Ascending aorta (tissue), 2 donors: ENCODE data around the gene XXYLT1. TPM values are rescaled to one million over a fixed set of nuclear protein-coding genes. Genes with fewer than 3 reads are reported as not detected.

Experiments
- DNase-seq, 2 donors: peaks; one replicate each; pipeline ENCODE4 v3.0.0-alpha.2; 2019; ENCODE audit warnings: low spot score in 2 of 2
- H3K27ac ChIP-seq, 2 donors: fragments of 200-600 bp; sonication (generic); one replicate each; pipeline ENCODE4 v1.5.1; 2016 to 2017; ENCODE audit warnings: mild to moderate bottlenecking in 1 of 2
- H3K27me3 ChIP-seq: fragments of 200-600 bp; sonication (generic); one replicate; pipeline ENCODE4 v1.5.1; 2017
- H3K36me3 ChIP-seq, 2 donors: fragments of 200-600 bp; sonication (generic); one replicate each; pipeline ENCODE4 v1.5.1; 2016
- H3K4me1 ChIP-seq, 2 donors: fragments of 200-600 bp; sonication (generic); one replicate each; pipeline ENCODE4 v1.5.1; 2016 to 2017; ENCODE audit warnings: mild to moderate bottlenecking in 1 of 2
- H3K4me3 ChIP-seq, 2 donors: fragments of 200-600 bp; sonication (generic); one replicate each; pipeline ENCODE4 v1.5.1; 2016 to 2017; ENCODE audit warnings: mild to moderate bottlenecking in 1 of 2
- H3K9me3 ChIP-seq, 2 donors: fragments of 200-600 bp; sonication (generic); one replicate each; pipeline ENCODE4 v1.5.1; 2016
- CTCF ChIP-seq, 3 experiments: fragments of 200-600 bp in 2 of 3; fragments of 450-650 bp in 1 of 3; sonication (generic) in 2 of 3; IDR thresholded peaks; one replicate each; pipeline ENCODE4 v1.5.1; 2016 to 2019; ENCODE audit warnings: antibody characterized with exemption in 3 of 3, mild to moderate bottlenecking in 1 of 3, moderate library complexity in 1 of 3
- intact Hi-C: fragments of 100-400 bp; cut with DNase I; formaldehyde crosslinking; loops from one replicate; pipeline ENCODE4 v1.15.1; 2023
- total RNA-seq: library from RNA; depleted of rRNA; stranded (reverse); fragments of >200 nt; gene quantifications from one replicate; pipeline ENCODE4 v1.1.0, GENCODE V29; 2016

XXYLT1 gene
- total RNA-seq, 1 donor from 2014 or later: 41.0 TPM

GRCh38 chr3:195155570-195156241 is 115.3 kb downstream of the XXYLT1 start:
- intact Hi-C loops: no loop called here
- no peak for DNase-seq
- Histone ChIP-seq H3K27ac (no peak overlapping the region), H3K4me3 (no peak overlapping the region), H3K4me1 (peaks cover 4 to 19% of the 10 kb centered on the region in 2 donors), H3K36me3 (no peaks in the 10 kb centered on the region), H3K27me3 (no peaks in the 10 kb centered on the region), H3K9me3 (no peaks in the 10 kb centered on the region)
- TF ChIP-seq CTCF (IDR thresholded peaks at IDR 0.05): no peak

- Histone ChIP-seq H3K4me3 (no peak overlapping the region), H3K36me3 (no peaks in the 10 kb centered on the region), H3K9me3 (no peaks in the 10 kb centered on the region), H3K4me1 (peaks cover 4 to 16% of the 10 kb centered on the region in 2 donors), H3K27me3 (no peaks in the 10 kb centered on the region), H3K27ac (peak overlapping the region; percentile 45 to 57)
- peak; percentile 21 to 83 for DNase-seq
- no peak for TF ChIP-seq CTCF (IDR thresholded peaks at IDR 0.05)
- intact Hi-C loops: loop anchor here (5.0 kb wide), 1 partner anchor 82 kb away; no protein-coding TSS in a partner anchor
Observed at GRCh38 chr3:195154793-195155535, 116.0 kb downstream of the XXYLT1 start.

DNA sequence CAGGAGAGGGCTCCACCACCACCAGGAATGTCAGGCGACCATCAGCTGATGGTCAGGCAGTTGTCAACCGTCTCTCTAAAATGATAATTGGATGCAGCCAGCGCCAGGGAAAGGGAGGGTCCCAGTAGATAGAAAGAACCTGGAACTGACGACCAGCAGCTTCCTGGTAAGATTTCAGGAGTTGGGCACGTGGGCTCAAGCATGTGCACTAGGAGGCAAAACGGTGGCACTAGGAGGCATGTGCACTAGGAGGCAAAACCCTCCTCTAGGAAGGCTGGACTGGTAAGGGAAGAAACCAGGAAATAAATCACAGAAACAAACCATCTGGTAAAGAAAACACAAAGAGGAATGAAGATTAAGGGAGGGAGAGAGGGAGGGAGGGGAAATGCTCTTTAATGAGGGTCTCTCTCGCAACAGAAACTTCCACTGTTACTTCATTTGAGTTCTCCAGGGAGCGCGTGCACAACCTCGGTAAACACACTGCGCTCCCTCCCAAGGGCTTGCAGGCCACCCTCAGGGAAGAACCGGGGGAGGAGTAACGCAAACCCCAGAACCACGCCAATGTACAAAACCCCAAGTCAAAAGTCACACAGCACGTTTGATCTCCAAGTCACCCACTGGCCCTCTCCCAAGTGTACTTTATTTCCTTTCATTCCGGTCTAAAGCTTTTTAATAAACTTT is 116.7 kb downstream of the XXYLT1 start:
- DNase-seq: no peak
- Histone ChIP-seq H3K36me3 (no peaks in the 10 kb centered on the region), H3K9me3 (no peaks in the 10 kb centered on the region), H3K27me3 (no peaks in the 10 kb centered on the region), H3K27ac (peak overlapping the region; percentile 45 to 57), H3K4me1 (peaks cover 4 to 16% of the 10 kb centered on the region in 2 donors), H3K4me3 (no peak overlapping the region)
- no peak for TF ChIP-seq CTCF (IDR thresholded peaks at IDR 0.05)
- intact Hi-C loops: loop anchor here (5.0 kb wide), 1 partner anchor 83 kb away; no protein-coding TSS in a partner anchor

GRCh38 chr3:195153653-195154052 is 117.3 kb downstream of the XXYLT1 start:
- H3K4me3 ChIP-seq: no peak overlapping the region
- no peak for DNase-seq
- H3K27me3 ChIP-seq: no peaks in the 10 kb centered on the region
- H3K27ac ChIP-seq: peak overlapping the region; percentile 16 to 57
- no peak for TF ChIP-seq CTCF (IDR thresholded peaks at IDR 0.05)
- no peaks in the 10 kb centered on the region for H3K36me3 ChIP-seq
- H3K4me1 ChIP-seq: peaks cover 4 to 16% of the 10 kb centered on the region in 2 donors
- intact Hi-C loops: loop anchor here (2.0 to 5.0 kb wide), 2 partner anchors 84 to 105 kb away; no protein-coding TSS in a partner anchor
- no peaks in the 10 kb centered on the region for H3K9me3 ChIP-seq

- no peaks in the 10 kb centered on the region for H3K36me3 ChIP-seq
- intact Hi-C loops: loop anchor here (2.0 to 5.0 kb wide), 2 partner anchors 84 to 106 kb away; no protein-coding TSS in a partner anchor
- no peaks in the 10 kb centered on the region for H3K27me3 ChIP-seq
- H3K4me1 ChIP-seq: peaks cover 4 to 16% of the 10 kb centered on the region in 2 donors
- DNase-seq: no peak
- H3K4me3 ChIP-seq: no peak overlapping the region
- H3K9me3 ChIP-seq: no peaks in the 10 kb centered on the region
- peak overlapping the region; percentile 54 to 58 for H3K27ac ChIP-seq
- TF ChIP-seq CTCF (IDR thresholded peaks at IDR 0.05): no peak
Observed at GRCh38 chr3:195153130-195153529, 117.8 kb downstream of the XXYLT1 start.
